SK-MEL-5 (cell line): ENCODE measurements around the gene ANKRD55. TPM values are rescaled to one million over a fixed set of nuclear protein-coding genes. Genes with fewer than 3 reads are reported as not detected.
"Not testable (repeated sequence)": the region's sequence is repeated elsewhere in the genome, so short reads cannot be mapped to it uniquely, and the experiment has no call there.

Experiments used
- DNase-seq: peaks from one replicate; pipeline ENCODE4 v3.0.0-alpha.2; 2016; ENCODE audit warnings: low read depth, low spot score
- in situ Hi-C: cut with HindIII; loops from 2 replicates; pipeline ENCODE4 v1.10.0; 2016; ENCODE audit warnings: low sequenced_read_pairs, high pct_unique_total_duplicates, low pct_unique_long_range_greater_than_20kb
- total RNA-seq: library from RNA; depleted of rRNA; stranded (reverse); fragments of >200 nt; shearing (Covaris generic); gene quantifications from 2 replicates; pipeline ENCODE4 v1.2.3, GENCODE V29; 2014

Gene ANKRD55
- total RNA-seq, 1 experiment from 2014 or later = not detected

DNA sequence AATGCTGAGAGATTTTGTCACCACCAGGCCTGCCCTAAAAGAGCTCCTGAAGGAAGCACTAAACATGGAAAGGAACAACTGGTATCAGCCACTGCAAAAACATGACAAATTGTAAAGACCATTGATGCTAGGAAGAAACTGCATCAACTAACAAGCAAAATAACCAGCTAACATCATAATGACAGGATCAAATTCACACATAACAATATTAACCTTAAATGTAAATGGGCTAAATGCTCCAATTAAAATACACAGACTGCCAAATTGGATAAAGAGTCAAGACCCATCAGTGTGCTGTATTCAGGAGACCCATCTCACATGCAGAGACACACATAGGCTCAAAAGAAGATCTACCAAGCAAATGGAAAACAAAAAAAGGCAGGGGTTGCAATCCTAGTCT lies 9.8 kb downstream of the ANKRD55 start:
- in situ Hi-C loops, DNase-seq: not testable (repeated sequence)

- DNase-seq, in situ Hi-C loops: not testable (repeated sequence)
These were observed 11.5 kb downstream of the ANKRD55 start for GRCh38 chr5:56221601-56222000.

DNA sequence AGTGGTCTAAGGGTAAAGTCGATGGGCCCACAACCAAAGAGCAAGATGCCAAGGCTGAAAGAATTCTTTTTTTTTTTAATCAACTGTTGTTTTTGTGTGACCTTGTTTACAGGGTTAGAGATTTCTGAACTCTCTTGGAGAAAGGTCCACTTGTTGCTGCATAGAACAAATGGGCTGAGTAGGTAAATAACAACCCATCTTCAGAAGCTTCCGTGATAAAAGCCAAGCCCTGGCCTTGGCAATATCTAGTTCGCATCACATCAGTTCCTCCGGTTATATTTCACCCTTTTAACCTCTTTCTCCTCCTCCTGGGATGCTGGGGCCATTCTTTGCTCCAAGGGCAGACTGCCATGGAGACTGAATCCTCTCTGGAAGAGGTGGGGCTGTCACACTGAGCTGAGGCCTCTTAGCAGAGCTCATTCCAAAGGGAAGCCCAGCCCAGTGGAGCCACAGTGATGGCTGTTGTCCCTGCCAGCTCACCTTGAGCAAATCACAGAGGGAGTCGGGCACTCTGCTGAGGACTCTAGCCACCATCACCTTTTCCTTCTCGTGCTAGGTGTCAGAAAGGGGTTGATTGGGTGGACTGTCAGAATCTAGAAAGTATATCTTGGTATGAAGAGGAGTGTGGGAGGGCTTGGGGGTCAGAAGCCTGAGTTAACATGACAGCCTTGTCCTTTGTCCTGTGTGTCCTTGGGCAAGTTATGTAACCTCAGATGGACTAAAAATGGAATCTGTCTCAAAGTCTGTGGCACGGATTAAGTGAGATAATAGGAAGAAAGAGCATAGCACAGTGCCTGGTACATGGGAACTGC lies 17.9 kb downstream of the ANKRD55 start:
- in situ Hi-C loops = no loop called here
- no peak for DNase-seq

DNA sequence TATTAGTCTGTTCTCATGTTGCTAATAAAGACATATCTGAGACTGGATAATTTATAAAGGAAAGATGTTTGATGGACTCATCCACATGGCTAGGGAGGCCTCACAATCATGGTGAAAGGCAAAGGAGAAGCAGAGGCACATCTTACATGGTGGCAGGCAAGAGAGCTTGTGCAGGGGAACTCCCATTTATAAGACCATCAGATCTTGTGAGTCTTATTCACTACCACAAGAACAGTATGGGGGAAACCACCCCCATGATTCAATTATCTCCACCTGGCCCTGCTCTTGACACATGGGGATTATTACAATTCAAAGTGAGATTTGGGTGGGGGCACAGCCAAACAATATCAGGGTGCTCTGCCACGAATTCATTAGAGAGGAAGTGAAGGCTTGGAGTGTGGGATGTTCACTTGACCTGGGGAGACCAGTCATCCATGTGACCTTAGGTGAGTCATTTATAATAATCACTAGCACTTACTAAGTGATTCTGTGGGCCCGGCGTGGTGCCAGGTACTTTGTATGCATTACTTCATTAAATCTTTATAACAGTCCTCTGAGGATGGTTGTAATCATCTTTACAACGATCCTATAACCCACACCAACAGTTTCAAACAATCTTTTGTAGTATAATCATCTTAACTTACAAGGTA lies 19.1 kb downstream of the ANKRD55 start:
- DNase-seq, in situ Hi-C loops: not testable (repeated sequence)

DNA sequence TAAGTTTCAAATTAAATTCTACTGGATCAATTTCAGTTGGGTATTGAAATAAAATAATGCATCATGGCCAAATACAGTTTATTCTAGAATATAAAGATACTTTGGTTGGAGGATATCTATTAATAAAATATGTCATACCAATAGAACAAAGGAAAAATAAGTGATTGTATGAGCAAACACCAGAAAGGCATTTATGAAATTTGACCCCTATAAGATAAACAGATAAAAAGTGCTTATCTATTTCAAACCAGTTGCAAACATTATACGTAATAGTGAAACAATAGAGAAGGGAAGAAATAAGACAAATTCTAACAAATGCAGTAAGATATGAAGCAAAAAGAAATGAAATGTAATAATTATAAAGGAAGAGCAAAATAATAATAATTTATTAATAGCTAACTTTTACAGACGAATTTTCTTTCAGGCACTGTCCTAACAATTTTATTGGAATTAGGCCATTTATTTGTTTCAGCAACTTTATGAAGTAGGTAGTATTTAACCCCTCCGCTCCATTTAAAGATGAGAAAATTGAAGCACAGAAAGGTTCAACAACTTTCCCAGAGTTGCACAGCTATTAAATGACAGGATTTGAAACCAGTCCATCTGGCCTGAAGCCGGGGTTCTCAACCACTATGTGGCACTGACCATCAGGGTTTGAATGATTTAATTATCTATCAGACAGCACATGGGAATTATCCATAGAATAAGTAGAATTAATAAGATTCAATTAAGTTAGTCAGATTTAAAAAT lies 20.8 kb downstream of the ANKRD55 start:
- no peak for DNase-seq

GRCh38 chr5:56211298-56211865 lies 21.7 kb downstream of the ANKRD55 start:
- in situ Hi-C loops = no loop called here
- DNase-seq = peak; percentile 78

More for the DNA sequence above, 20.8 kb downstream of the ANKRD55 start:
- in situ Hi-C loops = no loop called here

GRCh38 chr5:56208681-56209080 lies 24.4 kb downstream of the ANKRD55 start:
- in situ Hi-C loops = no loop called here
- DNase-seq = no peak

- no peak for DNase-seq
- in situ Hi-C loops = no loop called here
These were observed 25.6 kb downstream of the ANKRD55 start for GRCh38 chr5:56207537-56207936.

- DNase-seq = no peak
- in situ Hi-C loops = no loop called here
These were observed 26.8 kb downstream of the ANKRD55 start for GRCh38 chr5:56206126-56206910.

DNA sequence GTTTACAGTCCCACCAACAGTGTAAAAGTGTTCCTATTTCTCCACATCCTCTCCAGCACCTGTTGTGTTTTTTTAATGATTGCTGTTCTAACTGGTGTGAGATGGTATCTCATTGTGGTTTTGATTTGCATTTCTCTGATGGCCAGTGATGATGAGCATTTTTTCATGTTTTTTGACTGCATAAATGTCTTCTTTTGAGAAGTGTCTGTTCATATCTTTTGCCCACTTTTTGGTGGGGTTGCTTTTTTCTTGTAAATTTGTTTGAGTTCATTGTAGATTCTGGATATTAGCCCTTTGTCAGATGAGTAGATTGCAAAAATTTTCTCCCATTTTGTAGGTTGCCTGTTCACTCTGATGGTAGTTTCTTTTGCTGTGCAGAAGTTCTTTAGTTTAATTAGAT lies 29.2 kb downstream of the ANKRD55 start:
- DNase-seq, in situ Hi-C loops: not testable (repeated sequence)

DNA sequence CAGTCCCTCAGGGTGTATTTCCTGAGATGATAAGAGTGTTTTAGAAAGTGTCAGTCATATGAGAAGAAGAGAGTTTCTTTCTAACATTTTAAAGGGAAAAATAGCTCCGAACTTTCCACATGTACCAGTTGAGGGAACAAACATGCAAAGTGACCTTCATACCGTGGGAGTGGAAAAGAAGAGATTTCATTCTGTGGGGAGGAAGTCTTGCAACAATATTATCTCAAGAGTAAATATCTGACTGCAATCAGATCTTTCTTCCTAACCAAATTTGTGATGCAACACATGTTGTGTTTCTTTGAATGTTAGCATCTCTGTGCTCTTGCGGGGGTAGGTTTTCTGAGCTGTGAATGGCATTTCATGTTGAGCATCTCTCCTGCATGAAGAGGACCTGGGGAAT lies 30.6 kb downstream of the ANKRD55 start:
- in situ Hi-C loops = no loop called here
- DNase-seq = no peak

DNA sequence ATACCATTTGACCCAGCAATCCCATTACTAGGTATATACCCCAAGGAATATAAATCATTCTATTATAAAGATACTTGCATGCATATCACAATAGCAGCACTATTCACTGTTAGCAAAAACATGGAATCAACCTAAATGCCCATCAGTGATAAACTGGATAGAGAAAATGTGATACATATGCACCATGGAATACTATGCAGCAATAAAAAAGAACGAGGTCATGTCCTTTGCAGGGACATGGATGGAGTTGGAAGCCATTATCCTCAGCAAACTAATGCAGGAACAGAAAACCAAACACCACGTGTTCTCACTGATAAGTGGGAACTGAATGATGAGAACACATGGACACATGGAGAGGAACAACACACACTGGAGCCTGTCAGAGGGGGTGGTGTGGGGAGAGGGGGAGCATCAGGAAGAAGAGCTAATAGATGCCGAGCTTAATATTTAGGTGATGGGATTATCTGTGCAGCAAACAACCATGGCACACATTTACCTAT lies 31.3 kb downstream of the ANKRD55 start:
- in situ Hi-C loops = not testable (repeated sequence)

GRCh38 chr5:56200971-56201666 lies 32.0 kb downstream of the ANKRD55 start:
- in situ Hi-C loops = no loop called here
- DNase-seq = peak; percentile 87

More for the DNA sequence above, 31.3 kb downstream of the ANKRD55 start:
- not testable (repeated sequence) for DNase-seq

GRCh38 chr5:56195016-56195415 lies 38.1 kb downstream of the ANKRD55 start:
- no peak for DNase-seq
- in situ Hi-C loops = no loop called here

GRCh38 chr5:56192246-56192645 lies 40.9 kb downstream of the ANKRD55 start:
- in situ Hi-C loops = no loop called here
- no peak for DNase-seq

DNA sequence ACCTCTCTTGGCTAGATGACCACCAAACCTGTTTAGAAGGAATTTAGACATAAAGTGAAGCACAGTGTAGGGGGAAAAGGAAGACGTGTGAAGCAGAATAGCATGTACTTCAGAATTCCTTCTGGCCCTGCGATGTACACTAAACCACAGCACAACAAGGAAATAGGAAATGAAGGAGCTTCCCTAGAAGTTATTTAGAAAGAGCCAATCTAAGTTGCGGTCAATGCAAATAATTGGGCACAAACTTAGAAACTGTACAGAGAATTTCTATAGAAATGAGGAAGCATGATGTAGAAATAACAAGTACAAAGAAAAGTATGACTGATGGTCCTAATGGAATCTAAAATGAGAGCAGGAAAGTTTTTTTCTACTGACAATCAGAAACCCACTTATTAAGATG lies 41.5 kb downstream of the ANKRD55 start:
- no peak for DNase-seq
- in situ Hi-C loops = no loop called here

GRCh38 chr5:56190497-56190896 lies 42.6 kb downstream of the ANKRD55 start:
- no peak for DNase-seq
- in situ Hi-C loops = no loop called here
